Spleen (tissue), 11 donors: ENCODE results near the gene GKN2. TPM values are rescaled to one million over a fixed set of nuclear protein-coding genes. Genes with fewer than 3 reads are reported as not detected.

ENCODE experiments used
- DNase-seq: peaks from one replicate; pipeline ENCODE4 v3.0.0-alpha.2; 2020
- H3K27ac ChIP-seq, 8 donors: fragments of 200-600 bp; sonication (generic) in 7 of 8; 1 replicate in 4 of 8; 2 replicates in 4 of 8; pipeline versions ENCODE4 v1.5.0 to v1.8.0; 2016 to 2021; ENCODE audit warnings: inconsistent platforms in 4 of 8, mild to moderate bottlenecking in 4 of 8, moderate library complexity in 1 of 8
- H3K27me3 ChIP-seq, 7 donors: fragments of 200-600 bp; sonication (generic) in 6 of 7; replicated peaks in 1 of 7; 1 replicate in 4 of 7; 2 replicates in 3 of 7; pipeline versions ENCODE4 v1.5.0 to v1.8.0; 2016 to 2021; ENCODE audit warnings: inconsistent platforms in 3 of 7, mild to moderate bottlenecking in 1 of 7
- H3K36me3 ChIP-seq, 6 donors: fragments of 200-600 bp; sonication (generic) in 5 of 6; 1 replicate in 4 of 6; 2 replicates in 2 of 6; pipeline versions ENCODE4 v1.5.0 to v1.8.0; 2016 to 2021; ENCODE audit warnings: inconsistent platforms in 2 of 6
- H3K4me1 ChIP-seq, 6 donors: fragments of 200-600 bp; sonication (generic) in 5 of 6; 1 replicate in 3 of 6; 2 replicates in 3 of 6; pipeline versions ENCODE4 v1.5.0 to v1.8.0; 2016 to 2021; ENCODE audit warnings: inconsistent platforms in 3 of 6
- H3K4me3 ChIP-seq, 8 donors: fragments of 200-600 bp; sonication (generic) in 7 of 8; 1 replicate in 4 of 8; 2 replicates in 4 of 8; pipeline versions ENCODE4 v1.5.0 to v1.8.0; 2016 to 2021; ENCODE audit warnings: inconsistent platforms in 4 of 8, mild to moderate bottlenecking in 4 of 8, moderate library complexity in 2 of 8
- H3K9me3 ChIP-seq, 8 donors: fragments of 200-600 bp; sonication (generic) in 7 of 8; 1 replicate in 4 of 8; 2 replicates in 4 of 8; pipeline versions ENCODE4 v1.5.0 to v1.8.0; 2016 to 2021; ENCODE audit warnings: inconsistent platforms in 4 of 8
- POLR2A ChIP-seq, 3 donors: fragments of 450-650 bp; IDR thresholded peaks; one replicate each; pipeline ENCODE4 v1.5.1; 2017; ENCODE audit warnings: antibody characterized with exemption in 3 of 3, mild to moderate bottlenecking in 1 of 3
- POLR2AphosphoS5 ChIP-seq, 3 donors: sonication (generic); formaldehyde crosslinking; IDR thresholded peaks; one replicate each; pipeline ENCODE4 v1.5.1; 2017; ENCODE audit warnings: antibody characterized with exemption in 3 of 3
- WGBS, 5 donors: extraction: QIAGEN DNeasy Blood & Tissue Kit in 3 of 5; methylation state at CpG; one replicate each; pipeline versions ENCODE4 v1.1.5 to v1.1.7; 2013 to 2018; 5-methylcytosine and 5-hydroxymethylcytosine counted together
- intact Hi-C: fragments of 100-400 bp; cut with DNase I; formaldehyde crosslinking; loops from one replicate; pipeline ENCODE4 v1.15.0; 2023; ENCODE audit warnings: low total_unique reads
- polyA plus RNA-seq, 3 donors: library from polyadenylated mRNA; stranded (reverse); fragments of 200-250 nt; gene quantifications; one replicate each; pipeline ENCODE4 v1.2.1, GENCODE V29; 2013
- total RNA-seq, 7 donors: library from RNA; depleted of rRNA in 3 of 7; stranded (reverse); fragments of >200 nt in 3 of 7; fragmentation: NEBNext Ultra II Directional in 4 of 7; extraction: Animal tissue kit (Norgen Biotek cat#: 25700) in 4 of 7; gene quantifications; one replicate each; pipeline versions ENCODE4 v1.1.0 to v1.2.1, GENCODE V29; 2016 to 2021
- TF ChIP-seq, protein P1 (sequence below), 11 experiments: fragments of 200-600 bp in 7 of 11; fragments of 450-650 bp in 4 of 11; sonication (generic) in 4 of 11; IDR thresholded peaks in 8 of 11; conservative IDR thresholded peaks in 3 of 11; 1 replicate in 7 of 11; 2 replicates in 4 of 11; pipeline versions ENCODE4 v1.4.0 to v1.8.0; 2016 to 2021; ENCODE audit warnings: antibody characterized with exemption in 11 of 11, inconsistent platforms in 4 of 11, mild to moderate bottlenecking in 1 of 11
- donor health status: healthy with polysubstance abuse.
- donor health status: DM: no; HTN: no; CAD: no; lungs with moderate emphysema.
- donor health status: DM: no; HTN: no; CAD: no.
- donor health status: Bipolar disorder and iron deficiency.
- donor health status: healthy.
- donor health status: DM: no; HTN: no; CAD: no.
- donor health status: DM: yes; HTN: yes; CAD: no.

Gene GKN2
- total and polyA plus RNA-seq, 10 donors = 0.12 to 0.26 TPM; not detected in 8

- Histone ChIP-seq H3K27me3 (no peaks in the 10 kb centered on the region), H3K36me3 (no peaks in the 10 kb centered on the region), H3K9me3 (peaks cover 0 to 5% (median 0%) of the 10 kb centered on the region in 8 donors), H3K4me3 (no peak overlapping the region), H3K27ac (peak overlapping the region in 5 of 8 donors; percentile 40 to 52 (median 46)), H3K4me1 (peaks cover 0 to 11% (median 3%) of the 10 kb centered on the region in 6 donors)
- DNase-seq = no peak
- intact Hi-C loops = no loop called here
- WGBS, 5 donors = 84 to 95% (median 89%) methylated on average over 3 to 4 of the region's 4 CpGs
- TF ChIP-seq, protein P1, sequence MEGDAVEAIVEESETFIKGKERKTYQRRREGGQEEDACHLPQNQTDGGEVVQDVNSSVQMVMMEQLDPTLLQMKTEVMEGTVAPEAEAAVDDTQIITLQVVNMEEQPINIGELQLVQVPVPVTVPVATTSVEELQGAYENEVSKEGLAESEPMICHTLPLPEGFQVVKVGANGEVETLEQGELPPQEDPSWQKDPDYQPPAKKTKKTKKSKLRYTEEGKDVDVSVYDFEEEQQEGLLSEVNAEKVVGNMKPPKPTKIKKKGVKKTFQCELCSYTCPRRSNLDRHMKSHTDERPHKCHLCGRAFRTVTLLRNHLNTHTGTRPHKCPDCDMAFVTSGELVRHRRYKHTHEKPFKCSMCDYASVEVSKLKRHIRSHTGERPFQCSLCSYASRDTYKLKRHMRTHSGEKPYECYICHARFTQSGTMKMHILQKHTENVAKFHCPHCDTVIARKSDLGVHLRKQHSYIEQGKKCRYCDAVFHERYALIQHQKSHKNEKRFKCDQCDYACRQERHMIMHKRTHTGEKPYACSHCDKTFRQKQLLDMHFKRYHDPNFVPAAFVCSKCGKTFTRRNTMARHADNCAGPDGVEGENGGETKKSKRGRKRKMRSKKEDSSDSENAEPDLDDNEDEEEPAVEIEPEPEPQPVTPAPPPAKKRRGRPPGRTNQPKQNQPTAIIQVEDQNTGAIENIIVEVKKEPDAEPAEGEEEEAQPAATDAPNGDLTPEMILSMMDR (IDR thresholded peaks at IDR 0.05 in 8 of 11, conservative IDR thresholded peaks at IDR 0.05 in 3 of 11) = no peak
- TF ChIP-seq POLR2AphosphoS5 (IDR thresholded peaks at IDR 0.05) (no peak), POLR2A (IDR thresholded peaks at IDR 0.05) (no peak)
These were observed 20.3 kb downstream of the GKN2 start for GRCh38 chr2:68932402-68932801.

GRCh38 chr2:68931799-68932198 lies 20.9 kb downstream of the GKN2 start:
- Histone ChIP-seq H3K27me3 (no peaks in the 10 kb centered on the region), H3K36me3 (no peaks in the 10 kb centered on the region), H3K27ac (peak overlapping the region in 5 of 8 donors; percentile 40 to 52 (median 46)), H3K9me3 (peaks cover 0 to 5% (median 0%) of the 10 kb centered on the region in 8 donors), H3K4me1 (peaks cover 0 to 8% (median 2%) of the 10 kb centered on the region in 6 donors), H3K4me3 (no peak overlapping the region)
- DNase-seq = no peak
- WGBS, 5 donors = 54 to 73% (median 61%) methylated on average over 4 of the region's 4 CpGs
- TF ChIP-seq POLR2AphosphoS5 (IDR thresholded peaks at IDR 0.05) = no peak
- no peak for TF ChIP-seq POLR2A (IDR thresholded peaks at IDR 0.05)
- TF ChIP-seq, protein P1 (IDR thresholded peaks at IDR 0.05 in 8 of 11, conservative IDR thresholded peaks at IDR 0.05 in 3 of 11) = no peak
- intact Hi-C loops = no loop called here

DNA sequence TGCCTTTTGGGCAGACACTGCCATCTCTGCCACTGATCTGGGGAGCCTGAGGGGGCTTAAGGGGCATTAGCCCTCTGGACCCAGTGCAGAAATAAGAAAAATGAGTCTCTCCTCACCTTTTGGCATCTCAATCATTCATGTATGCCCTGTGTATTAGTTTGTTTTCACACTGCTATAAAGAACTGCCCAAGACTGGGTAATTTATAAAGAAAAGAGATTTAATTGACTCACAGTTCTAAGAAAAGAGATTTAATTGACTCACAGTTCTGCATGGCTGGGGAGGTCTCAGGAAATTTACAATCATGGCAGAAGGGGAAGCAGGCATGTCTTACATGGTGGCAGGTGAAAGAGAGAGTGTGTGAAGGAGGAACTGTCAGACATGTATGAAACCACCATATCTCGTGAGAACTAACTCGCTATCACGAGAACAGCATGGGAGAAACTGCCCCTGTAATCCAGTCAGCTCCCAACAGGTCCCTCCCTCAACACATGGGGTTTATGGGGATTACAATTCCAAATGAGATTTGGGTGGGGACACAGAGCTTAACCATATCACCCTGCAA lies 21.5 kb downstream of the GKN2 start:
- 71 to 88% (median 78%) methylated on average over 3 of the region's 3 CpGs for WGBS, 5 donors
- intact Hi-C loops = no loop called here

GRCh38 chr2:68926796-68927195 lies 25.9 kb downstream of the GKN2 start:
- no peak for DNase-seq
- H3K36me3 ChIP-seq = no peaks in the 10 kb centered on the region
- 78 to 89% (median 80%) methylated on average over 4 of the region's 4 CpGs for WGBS, 5 donors
- no peak overlapping the region for H3K27ac ChIP-seq
- intact Hi-C loops = loop anchor here (5.0 kb wide), 1 partner anchor 219 kb away; no protein-coding TSS in a partner anchor
- peaks cover 0 to 5% (median 2%) of the 10 kb centered on the region in 6 donors for H3K4me1 ChIP-seq
- H3K9me3 ChIP-seq = peaks cover 0 to 5% (median 0%) of the 10 kb centered on the region in 8 donors
- TF ChIP-seq, protein P1 (IDR thresholded peaks at IDR 0.05 in 8 of 11, conservative IDR thresholded peaks at IDR 0.05 in 3 of 11) = no peak
- TF ChIP-seq POLR2A (IDR thresholded peaks at IDR 0.05) = no peak
- TF ChIP-seq POLR2AphosphoS5 (IDR thresholded peaks at IDR 0.05) = no peak
- no peak overlapping the region for H3K4me3 ChIP-seq
- no peaks in the 10 kb centered on the region for H3K27me3 ChIP-seq

More for the DNA sequence above, 21.5 kb downstream of the GKN2 start:
- Histone ChIP-seq H3K27ac (peak overlapping the region in 1 of 8 donors; percentile 52), H3K27me3 (no peaks in the 10 kb centered on the region), H3K9me3 (peaks cover 0 to 5% (median 0%) of the 10 kb centered on the region in 8 donors), H3K4me3 (no peak overlapping the region), H3K4me1 (peaks cover 0 to 2% (median under 1%) of the 10 kb centered on the region in 6 donors), H3K36me3 (no peaks in the 10 kb centered on the region)
- no peak for DNase-seq
- TF ChIP-seq POLR2AphosphoS5 (IDR thresholded peaks at IDR 0.05) (no peak), POLR2A (IDR thresholded peaks at IDR 0.05) (no peak)
- TF ChIP-seq, protein P1 (IDR thresholded peaks at IDR 0.05 in 8 of 11, conservative IDR thresholded peaks at IDR 0.05 in 3 of 11) = no peak
